HuH-7.5 (cell line): ENCODE data around the gene BANF2.

Source experiments
- DNase-seq: peaks from one replicate; pipeline ENCODE4 v3.0.0; 2011; ENCODE audit warnings: low spot score

The BANF2 gene

GRCh38 chr20:17664025-17664633 lies 35.6 kb upstream of the BANF2 start:
- DNase-seq, result no peak

- no peak for DNase-seq
These were observed 34.0 kb upstream of the BANF2 start for GRCh38 chr20:17665756-17666155.

- no peak for DNase-seq
These were observed 33.3 kb upstream of the BANF2 start for GRCh38 chr20:17666481-17666880.

GRCh38 chr20:17667445-17667844 lies 32.3 kb upstream of the BANF2 start:
- no peak for DNase-seq

GRCh38 chr20:17668432-17668831 lies 31.3 kb upstream of the BANF2 start:
- no peak for DNase-seq

GRCh38 chr20:17669306-17669931 lies 30.3 kb upstream of the BANF2 start:
- DNase-seq, result no peak

- DNase-seq, result no peak
These were observed 28.8 kb upstream of the BANF2 start for GRCh38 chr20:17671011-17671410.

- no peak for DNase-seq
These were observed 28.2 kb upstream of the BANF2 start for GRCh38 chr20:17671565-17671964.

GRCh38 chr20:17673084-17673483 lies 26.7 kb upstream of the BANF2 start:
- no peak for DNase-seq

- no peak for DNase-seq
These were observed 24.8 kb upstream of the BANF2 start for GRCh38 chr20:17674722-17675518.

- DNase-seq, result no peak
These were observed 24.0 kb upstream of the BANF2 start for GRCh38 chr20:17675519-17676377.

- DNase-seq, result no peak
These were observed 23.4 kb upstream of the BANF2 start for GRCh38 chr20:17676378-17676759.

- DNase-seq, result no peak
These were observed 22.8 kb upstream of the BANF2 start for GRCh38 chr20:17676942-17677341.

- DNase-seq, result no peak
These were observed 21.5 kb upstream of the BANF2 start for GRCh38 chr20:17678295-17678694.

- no peak for DNase-seq
These were observed 20.9 kb upstream of the BANF2 start for GRCh38 chr20:17678886-17679285.

- peak; percentile 78 for DNase-seq
These were observed 19.6 kb upstream of the BANF2 start for GRCh38 chr20:17679941-17680835.

- DNase-seq, result peak; percentile 95
These were observed 18.7 kb upstream of the BANF2 start for GRCh38 chr20:17680836-17681725.

GRCh38 chr20:17681726-17682102 lies 18.1 kb upstream of the BANF2 start:
- no peak for DNase-seq

- peak; percentile 100 for DNase-seq
These were observed 17.5 kb upstream of the BANF2 start, which contains the start of gene RRBP1 for GRCh38 chr20:17682103-17682888. TSS of gene RRBP1 (minus strand) at chr20:17682242. CDS start at chr20:17660507, 21,735 bp downstream.

GRCh38 chr20:17682889-17683198 lies 16.9 kb upstream of the BANF2 start:
- DNase-seq, result no peak
